HT-29 (cell line): Measurements from ENCODE around the gene PARN. TPM values are rescaled to one million over a fixed set of nuclear protein-coding genes. Genes with fewer than 3 reads are reported as not detected.
"Not testable (repeated sequence)": the region's sequence is repeated elsewhere in the genome, so short reads cannot be mapped to it uniquely, and the experiment has no call there.

Source experiments
- DNase-seq: peaks from one replicate; pipeline ENCODE4 v3.0.0-alpha.2; 2015; ENCODE audit warnings: low spot score
- total RNA-seq: library from RNA; depleted of rRNA; stranded (reverse); fragments of >200 nt; shearing (Covaris generic); gene quantifications from 2 replicates; pipeline ENCODE4 v1.2.3, GENCODE V29; 2014

PARN gene
- total RNA-seq, 1 experiment from 2014 or later, result 10.9 TPM

GRCh38 chr16:14632693-14633569 lies 2.9 kb upstream of the PARN start, which contains the start of gene BFAR:
Gene BFAR, plus strand, starts transcription at chr16:14632951. Its CDS starts 11,396 bp downstream, at chr16:14644347.
- peak; percentile 97 for DNase-seq

GRCh38 chr16:14630620-14631330 lies 715 bp upstream of the PARN start:
- not testable (repeated sequence) for DNase-seq

- peak; percentile 16 for DNase-seq
These were observed 495 bp downstream of the PARN start for GRCh38 chr16:14629612-14629918.

- peak; percentile 21 for DNase-seq
These were observed 1.1 kb downstream of the PARN start for GRCh38 chr16:14628806-14629611.

GRCh38 chr16:14627078-14627477 lies 3.0 kb downstream of the PARN start:
- DNase-seq, result no peak

- no peak for DNase-seq
These were observed 11.5 kb downstream of the PARN start for GRCh38 chr16:14618566-14618965.

GRCh38 chr16:14616280-14616679 lies 13.8 kb downstream of the PARN start:
- no peak for DNase-seq

- DNase-seq, result no peak
These were observed 16.1 kb downstream of the PARN start for GRCh38 chr16:14613991-14614390.

- no peak for DNase-seq
These were observed 18.4 kb downstream of the PARN start for GRCh38 chr16:14611660-14612059.

GRCh38 chr16:14609716-14610115 lies 20.3 kb downstream of the PARN start:
- no peak for DNase-seq

- no peak for DNase-seq
These were observed 21.5 kb downstream of the PARN start for GRCh38 chr16:14608604-14609003.

GRCh38 chr16:14608111-14608566 lies 21.9 kb downstream of the PARN start:
- no peak for DNase-seq

- no peak for DNase-seq
These were observed 24.0 kb downstream of the PARN start for GRCh38 chr16:14606102-14606501.

- DNase-seq, result no peak
These were observed 27.6 kb downstream of the PARN start for GRCh38 chr16:14602443-14602963.

GRCh38 chr16:14600164-14600563 lies 29.9 kb downstream of the PARN start:
- DNase-seq, result peak; percentile 43

GRCh38 chr16:14586637-14587305 lies 43.3 kb downstream of the PARN start:
- no peak for DNase-seq

- DNase-seq, result no peak
These were observed 44.8 kb downstream of the PARN start for GRCh38 chr16:14585287-14585686.

- not testable (repeated sequence) for DNase-seq
These were observed 49.1 kb downstream of the PARN start for GRCh38 chr16:14580926-14581325.

- no peak for DNase-seq
These were observed 50.8 kb downstream of the PARN start for GRCh38 chr16:14579266-14579665.

- DNase-seq, result no peak
These were observed 53.5 kb downstream of the PARN start for GRCh38 chr16:14576532-14576931.

GRCh38 chr16:14576069-14576468 lies 54.0 kb downstream of the PARN start:
- DNase-seq, result no peak
